Posterior cingulate gyrus (tissue), 11 donors: Measurements from ENCODE around the gene ARHGAP4.

Experiments used
- DNase-seq, 10 donors: peaks; one replicate each; pipeline versions ENCODE4 v3.0.0 to v3.0.0-alpha.2; 2020 to 2021; ENCODE audit warnings: mixed read lengths in 3 of 10
- intact Hi-C: fragments of 100-400 bp; cut with DNase I; formaldehyde crosslinking; loops from one replicate; pipeline ENCODE4 v1.15.1; 2023

The ARHGAP4 gene

GRCh38 chrX:153861733-153862310 is 64.2 kb downstream of the ARHGAP4 start:
- intact Hi-C loops, result no loop called here
- DNase-seq, result peak in 2 of 10 donors; percentile 84

GRCh38 chrX:153861151-153861550 is 64.9 kb downstream of the ARHGAP4 start:
- intact Hi-C loops, result no loop called here
- no peak for DNase-seq
